ENCODE data around the gene CIROP. TPM values are rescaled to one million over a fixed set of nuclear protein-coding genes. Genes with fewer than 3 reads are reported as not detected.

The CIROP gene
- total and polyA plus RNA-seq, 9 of the 15 experiments (the other 6 are each of a cell fraction or from before 2014, with no cell fraction given), result not detected

- TF ChIP-seq ZNF655 (CRISPR knock-in tag; IDR thresholded peaks at IDR 0.05) (no peak), FOXK2 (conservative IDR thresholded peaks at IDR 0.05 in 1 of 2, IDR thresholded peaks at IDR 0.05 in 1 of 2; ENCODE audit: low read depth in 2 of 2) (peak; percentile 25 to 56; a peak in 1 of 4 replicates), HOXB6 (CRISPR knock-in tag; IDR thresholded peaks at IDR 0.05; ENCODE audit: borderline replicate concordance) (no peak), GATA2 (CRISPR knock-in tag; IDR thresholded peaks at IDR 0.05) (peak; percentile 95), ZNF778 (CRISPR knock-in tag; IDR thresholded peaks at IDR 0.05) (no peak), E2F1 (CRISPR knock-in tag; IDR thresholded peaks at IDR 0.05) (no peak), ZNF511 (CRISPR knock-in tag; IDR thresholded peaks at IDR 0.05) (no peak), ZNF589 (CRISPR knock-in tag; IDR thresholded peaks at IDR 0.05; ENCODE audit: low read depth) (peak; percentile 82), ZNF316 (IDR thresholded peaks at IDR 0.05) (no peak), TSC22D4 (tag; IDR thresholded peaks at IDR 0.05) (no peak), SETDB1 (IDR thresholded peaks at IDR 0.05; ENCODE audit: low read length) (no peak), PKNOX1 (IDR thresholded peaks at IDR 0.05) (peak; percentile 40; the same call in 1 of the 2 replicates)
These were observed 41.6 kb upstream of the CIROP start (continued) for GRCh38 chr14:23146351-23146910.

All from K562 (cell line).